Measurements from ENCODE around the gene PDS5B. TPM values are rescaled to one million over a fixed set of nuclear protein-coding genes. Genes with fewer than 3 reads are reported as not detected.
A peak's percentile ranks its signal among the peaks of the same experiment; 100 is the strongest.

PDS5B gene
- total and polyA plus RNA-seq, 10 donors: 4.5 to 65.9 (median 50.9) TPM

DNA sequence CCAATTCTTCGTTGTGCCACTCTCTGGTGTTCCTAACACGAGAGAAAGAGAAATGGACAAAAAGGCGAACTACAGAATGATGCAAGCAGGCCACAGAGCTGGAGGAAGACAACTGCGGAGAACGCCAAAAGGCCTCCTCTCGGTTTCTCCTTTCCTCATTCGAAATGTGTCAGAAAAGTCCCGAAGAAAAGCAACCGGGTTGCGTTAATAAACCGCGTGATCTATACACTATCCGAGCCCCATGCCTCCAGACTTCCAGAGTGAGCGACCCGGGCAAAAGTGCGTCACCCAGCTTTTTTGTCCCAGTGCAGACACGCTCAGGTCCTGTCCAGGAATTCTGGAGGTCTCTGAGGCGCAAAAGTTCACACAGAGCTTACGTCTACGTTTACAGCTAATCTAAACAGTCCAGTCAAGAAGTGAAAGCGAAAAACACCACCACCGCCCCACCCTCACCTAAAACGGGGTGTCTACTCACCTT lies 48.1 kb upstream of the PDS5B start:
- Histone ChIP-seq H3K27me3 (replicated peaks in 1 of 7) (no peaks in the 10 kb centered on the region), H3K27ac (peak overlapping the region; percentile 94 to 98 (median 96)), H3K36me3 (peaks cover 0 to 31% (median 17%) of the 10 kb centered on the region in 6 donors), H3K4me3 (peak overlapping the region; percentile 58 to 87 (median 69)), H3K4me1 (peaks cover 38 to 55% (median 49%) of the 10 kb centered on the region in 6 donors), H3K9me3 (no peaks in the 10 kb centered on the region)
- WGBS, 5 donors: 0% methylated on average over 23 of the region's 23 CpGs
- peak; percentile 86 for DNase-seq
- intact Hi-C loops (cut with DNase I; ENCODE audit: low total_unique reads): no loop called here
- TF ChIP-seq, protein P1, sequence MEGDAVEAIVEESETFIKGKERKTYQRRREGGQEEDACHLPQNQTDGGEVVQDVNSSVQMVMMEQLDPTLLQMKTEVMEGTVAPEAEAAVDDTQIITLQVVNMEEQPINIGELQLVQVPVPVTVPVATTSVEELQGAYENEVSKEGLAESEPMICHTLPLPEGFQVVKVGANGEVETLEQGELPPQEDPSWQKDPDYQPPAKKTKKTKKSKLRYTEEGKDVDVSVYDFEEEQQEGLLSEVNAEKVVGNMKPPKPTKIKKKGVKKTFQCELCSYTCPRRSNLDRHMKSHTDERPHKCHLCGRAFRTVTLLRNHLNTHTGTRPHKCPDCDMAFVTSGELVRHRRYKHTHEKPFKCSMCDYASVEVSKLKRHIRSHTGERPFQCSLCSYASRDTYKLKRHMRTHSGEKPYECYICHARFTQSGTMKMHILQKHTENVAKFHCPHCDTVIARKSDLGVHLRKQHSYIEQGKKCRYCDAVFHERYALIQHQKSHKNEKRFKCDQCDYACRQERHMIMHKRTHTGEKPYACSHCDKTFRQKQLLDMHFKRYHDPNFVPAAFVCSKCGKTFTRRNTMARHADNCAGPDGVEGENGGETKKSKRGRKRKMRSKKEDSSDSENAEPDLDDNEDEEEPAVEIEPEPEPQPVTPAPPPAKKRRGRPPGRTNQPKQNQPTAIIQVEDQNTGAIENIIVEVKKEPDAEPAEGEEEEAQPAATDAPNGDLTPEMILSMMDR (IDR thresholded peaks at IDR 0.05 in 8 of 11, conservative IDR thresholded peaks at IDR 0.05 in 3 of 11): no peak
- no peak for TF ChIP-seq POLR2AphosphoS5 (IDR thresholded peaks at IDR 0.05)
- no peak for TF ChIP-seq POLR2A (IDR thresholded peaks at IDR 0.05)

DNA sequence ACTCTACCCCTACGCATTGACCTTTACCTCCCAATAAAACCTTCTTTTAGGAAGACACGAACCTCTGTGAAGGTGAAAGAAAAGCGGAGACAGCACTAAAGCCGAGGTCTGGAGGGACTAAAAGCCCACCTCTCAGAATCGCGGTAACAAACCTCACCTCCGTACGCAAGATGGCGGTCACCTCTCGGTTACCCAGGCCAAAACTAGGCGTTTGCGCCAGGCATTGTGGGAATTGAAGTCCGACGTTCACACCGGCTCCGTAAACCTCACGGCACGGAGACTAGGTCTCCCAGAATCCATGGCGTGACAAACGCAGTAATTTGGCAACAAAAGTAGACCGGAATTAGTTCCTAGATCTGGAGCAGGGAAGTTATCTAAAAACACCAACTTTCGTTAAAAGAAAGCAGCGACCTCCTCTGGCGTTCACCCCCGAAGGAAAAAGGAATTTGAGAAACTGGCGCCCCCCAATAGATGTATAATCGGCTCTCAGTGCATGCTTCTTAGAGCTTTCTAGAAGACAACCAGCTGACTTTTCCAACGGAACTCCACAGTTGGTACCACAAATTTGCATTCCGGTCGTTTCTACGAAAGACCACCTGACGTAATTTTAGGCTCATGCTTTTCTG lies 47.5 kb upstream of the PDS5B start, which contains the start of gene N4BP2L2:
Gene N4BP2L2 (minus strand): TSS at position 175 of the 626 bp plus-strand sequence. CDS start 1,768 bp downstream, outside the sequence.
- intact Hi-C loops (cut with DNase I; ENCODE audit: low total_unique reads): no loop called here
- WGBS, 5 donors: 1 to 2% (median 2%) methylated on average over 30 to 32 of the region's 32 CpGs
- Histone ChIP-seq H3K36me3 (peaks cover 0 to 30% (median 17%) of the 10 kb centered on the region in 6 donors), H3K9me3 (no peaks in the 10 kb centered on the region), H3K4me1 (peaks cover 35 to 50% (median 45%) of the 10 kb centered on the region in 6 donors), H3K27ac (peak within 1 kb of the TSS; percentile 94 to 98 (median 96)), H3K27me3 (replicated peaks in 1 of 7) (no peaks in the 10 kb centered on the region), H3K4me3 (peak within 1 kb of the TSS; percentile 58 to 87 (median 69))
- DNase-seq: peak; percentile 97
- no peak for TF ChIP-seq POLR2A (IDR thresholded peaks at IDR 0.05)
- TF ChIP-seq, protein P1 (IDR thresholded peaks at IDR 0.05 in 8 of 11, conservative IDR thresholded peaks at IDR 0.05 in 3 of 11): peak in 8 of 11 experiments; percentile 11 to 51 (median 38)
- TF ChIP-seq POLR2AphosphoS5 (IDR thresholded peaks at IDR 0.05): peak; percentile 43 to 95 (median 85)

DNA sequence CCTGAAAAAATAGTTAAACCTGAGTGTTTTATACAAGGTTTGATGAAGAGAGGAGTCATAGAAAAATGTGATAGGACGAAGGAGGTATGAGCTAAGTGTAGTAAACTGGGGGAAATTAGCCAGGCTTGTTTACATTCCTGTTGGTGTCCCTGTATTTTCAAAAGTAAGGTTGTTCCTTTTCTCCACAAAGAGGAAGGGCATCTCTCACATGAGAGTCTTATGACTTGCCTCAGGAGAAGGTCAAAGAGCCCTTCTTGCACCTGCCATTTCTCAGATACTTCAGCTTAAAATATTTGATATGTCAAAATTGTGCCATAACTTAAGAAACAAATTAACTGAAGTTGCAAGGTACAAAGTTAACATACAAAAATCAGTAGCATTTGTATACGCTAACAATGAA lies 44.0 kb upstream of the PDS5B start:
- Histone ChIP-seq H3K36me3 (no peaks in the 10 kb centered on the region), H3K9me3 (no peaks in the 10 kb centered on the region), H3K27ac (no peak overlapping the region), H3K4me1 (peaks cover 3 to 15% (median 11%) of the 10 kb centered on the region in 6 donors), H3K4me3 (no peak overlapping the region), H3K27me3 (replicated peaks in 1 of 7) (no peaks in the 10 kb centered on the region)
- intact Hi-C loops (cut with DNase I; ENCODE audit: low total_unique reads): no loop called here
- DNase-seq: no peak
- TF ChIP-seq POLR2AphosphoS5 (IDR thresholded peaks at IDR 0.05): no peak
- TF ChIP-seq, protein P1 (IDR thresholded peaks at IDR 0.05 in 8 of 11, conservative IDR thresholded peaks at IDR 0.05 in 3 of 11): no peak
- no peak for TF ChIP-seq POLR2A (IDR thresholded peaks at IDR 0.05)
- 79 to 92% (median 90%) methylated on average over 2 of the region's 2 CpGs for WGBS, 5 donors

DNA sequence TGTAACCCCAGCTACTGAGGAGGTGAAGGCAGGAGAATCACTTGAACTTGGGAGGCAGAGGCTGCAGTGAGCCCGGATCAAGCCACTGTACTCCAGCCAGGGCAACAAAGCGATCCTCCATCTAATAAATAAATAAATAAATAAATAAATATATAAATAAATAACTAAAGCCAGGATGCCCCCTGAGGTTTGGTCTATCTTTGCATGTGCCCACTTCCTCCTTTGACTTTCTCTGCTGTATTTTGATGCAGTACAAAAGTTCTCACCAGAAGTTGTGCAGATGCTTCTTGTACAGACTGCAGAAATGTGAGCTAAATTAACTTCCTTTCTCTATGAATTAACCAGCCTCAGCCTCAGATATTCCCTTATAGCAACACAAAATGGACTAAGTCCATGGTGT lies 41.2 kb upstream of the PDS5B start:
- Histone ChIP-seq H3K4me1 (peaks cover 0 to 3% (median 0%) of the 10 kb centered on the region in 6 donors), H3K4me3 (no peak overlapping the region), H3K27me3 (replicated peaks in 1 of 7) (no peaks in the 10 kb centered on the region), H3K9me3 (no peaks in the 10 kb centered on the region), H3K36me3 (no peaks in the 10 kb centered on the region), H3K27ac (peak overlapping the region in 2 of 8 donors; percentile 1 to 36)
- TF ChIP-seq POLR2AphosphoS5 (IDR thresholded peaks at IDR 0.05) (no peak), POLR2A (IDR thresholded peaks at IDR 0.05) (no peak)
- TF ChIP-seq, protein P1 (IDR thresholded peaks at IDR 0.05 in 8 of 11, conservative IDR thresholded peaks at IDR 0.05 in 3 of 11): no peak
- no peak for DNase-seq
- 93 to 98% (median 95%) methylated on average over 2 of the region's 2 CpGs for WGBS, 5 donors
- intact Hi-C loops (cut with DNase I; ENCODE audit: low total_unique reads): no loop called here

Data from spleen (tissue), 11 donors.